Stomach (tissue), 4 donors: ENCODE data around the gene SFXN1.

Experiments
- CTCF ChIP-seq, 7 experiments: fragments of 450-650 bp in 4 of 7; fragments of 200-600 bp in 3 of 7; sonication (generic) in 3 of 7; IDR thresholded peaks; one replicate each; pipeline ENCODE4 v1.5.1; 2016 to 2019; ENCODE audit warnings: antibody characterized with exemption in 7 of 7, control low read depth in 2 of 7, mild to moderate bottlenecking in 1 of 7
- POLR2AphosphoS5 ChIP-seq, 3 donors: sonication (generic); formaldehyde crosslinking; IDR thresholded peaks; one replicate each; pipeline ENCODE4 v1.6.1; 2016; ENCODE audit warnings: antibody characterized with exemption in 3 of 3

GRCh38 chr5:175520321-175520720, 42.0 kb downstream of the SFXN1 start:
- no peak for TF ChIP-seq CTCF (IDR thresholded peaks at IDR 0.05)
- no peak for TF ChIP-seq POLR2AphosphoS5 (IDR thresholded peaks at IDR 0.05)
